ENCODE results near the gene PRSS12.

Gene PRSS12

GRCh38 chr4:118346495-118346894 is 6.3 kb downstream of the PRSS12 start:
- Histone ChIP-seq H3K36me3 (ENCODE audit: insufficient read depth, insufficient read length, low read length) (no peaks in the 10 kb centered on the region), H3K9ac (ENCODE audit: insufficient read length, low read depth) (no peak overlapping the region), H3K4me1 (ENCODE audit: insufficient read depth, insufficient read length) (no peaks in the 10 kb centered on the region), H3K27me3 (ENCODE audit: insufficient read depth, insufficient read length) (peaks cover 7% of the 10 kb centered on the region), H3K4me3 (ENCODE audit: insufficient read length, low read depth) (no peak overlapping the region), H3K9me3 (ENCODE audit: insufficient read depth, low read length) (no peaks in the 10 kb centered on the region)
- TF ChIP-seq ZNF274 (IDR thresholded peaks at IDR 0.05; ENCODE audit: low read depth, low read length) (no peak), SUZ12 (IDR thresholded peaks at IDR 0.05; ENCODE audit: extremely low read depth, insufficient read depth, insufficient read length) (no peak), YY1 (IDR thresholded peaks at IDR 0.05; ENCODE audit: insufficient read depth, insufficient read length) (no peak)
- DNase-seq (ENCODE audit: low read depth, low spot score), result no peak

- TF ChIP-seq YY1 (IDR thresholded peaks at IDR 0.05; ENCODE audit: insufficient read depth, insufficient read length) (no peak), ZNF274 (IDR thresholded peaks at IDR 0.05; ENCODE audit: low read depth, low read length) (no peak), SUZ12 (IDR thresholded peaks at IDR 0.05; ENCODE audit: extremely low read depth, insufficient read depth, insufficient read length) (no peak)
- H3K4me1 ChIP-seq (ENCODE audit: insufficient read depth, insufficient read length), result no peaks in the 10 kb centered on the region
- no peak overlapping the region for H3K4me3 ChIP-seq (ENCODE audit: insufficient read length, low read depth)
- H3K9me3 ChIP-seq (ENCODE audit: insufficient read depth, low read length), result no peaks in the 10 kb centered on the region
- DNase-seq (ENCODE audit: low read depth, low spot score), result no peak
- no peak overlapping the region for H3K9ac ChIP-seq (ENCODE audit: insufficient read length, low read depth)
- H3K27me3 ChIP-seq (ENCODE audit: insufficient read depth, insufficient read length), result no peaks in the 10 kb centered on the region
- H3K36me3 ChIP-seq (ENCODE audit: insufficient read depth, insufficient read length, low read length), result no peaks in the 10 kb centered on the region
Observed at GRCh38 chr4:118345813-118346212, 7.0 kb downstream of the PRSS12 start.

GRCh38 chr4:118344801-118345200 is 8.0 kb downstream of the PRSS12 start:
- DNase-seq (ENCODE audit: low read depth, low spot score), result no peak
- Histone ChIP-seq H3K27me3 (ENCODE audit: insufficient read depth, insufficient read length) (no peaks in the 10 kb centered on the region), H3K9me3 (ENCODE audit: insufficient read depth, low read length) (no peaks in the 10 kb centered on the region), H3K36me3 (ENCODE audit: insufficient read depth, insufficient read length, low read length) (no peaks in the 10 kb centered on the region), H3K9ac (ENCODE audit: insufficient read length, low read depth) (no peak overlapping the region), H3K4me3 (ENCODE audit: insufficient read length, low read depth) (no peak overlapping the region), H3K4me1 (ENCODE audit: insufficient read depth, insufficient read length) (no peaks in the 10 kb centered on the region)
- no peak for TF ChIP-seq SUZ12 (IDR thresholded peaks at IDR 0.05; ENCODE audit: extremely low read depth, insufficient read depth, insufficient read length)
- no peak for TF ChIP-seq YY1 (IDR thresholded peaks at IDR 0.05; ENCODE audit: insufficient read depth, insufficient read length)
- no peak for TF ChIP-seq ZNF274 (IDR thresholded peaks at IDR 0.05; ENCODE audit: low read depth, low read length)

- H3K27me3 ChIP-seq (ENCODE audit: insufficient read depth, insufficient read length), result no peaks in the 10 kb centered on the region
- no peaks in the 10 kb centered on the region for H3K36me3 ChIP-seq (ENCODE audit: insufficient read depth, insufficient read length, low read length)
- DNase-seq (ENCODE audit: low read depth, low spot score), result no peak
- no peaks in the 10 kb centered on the region for H3K4me1 ChIP-seq (ENCODE audit: insufficient read depth, insufficient read length)
- no peak overlapping the region for H3K9ac ChIP-seq (ENCODE audit: insufficient read length, low read depth)
- no peak for TF ChIP-seq SUZ12 (IDR thresholded peaks at IDR 0.05; ENCODE audit: extremely low read depth, insufficient read depth, insufficient read length)
- TF ChIP-seq YY1 (IDR thresholded peaks at IDR 0.05; ENCODE audit: insufficient read depth, insufficient read length), result no peak
- no peak for TF ChIP-seq ZNF274 (IDR thresholded peaks at IDR 0.05; ENCODE audit: low read depth, low read length)
- no peak overlapping the region for H3K4me3 ChIP-seq (ENCODE audit: insufficient read length, low read depth)
- H3K9me3 ChIP-seq (ENCODE audit: insufficient read depth, low read length), result no peaks in the 10 kb centered on the region
Observed at GRCh38 chr4:118343501-118343900, 9.3 kb downstream of the PRSS12 start.

DNA sequence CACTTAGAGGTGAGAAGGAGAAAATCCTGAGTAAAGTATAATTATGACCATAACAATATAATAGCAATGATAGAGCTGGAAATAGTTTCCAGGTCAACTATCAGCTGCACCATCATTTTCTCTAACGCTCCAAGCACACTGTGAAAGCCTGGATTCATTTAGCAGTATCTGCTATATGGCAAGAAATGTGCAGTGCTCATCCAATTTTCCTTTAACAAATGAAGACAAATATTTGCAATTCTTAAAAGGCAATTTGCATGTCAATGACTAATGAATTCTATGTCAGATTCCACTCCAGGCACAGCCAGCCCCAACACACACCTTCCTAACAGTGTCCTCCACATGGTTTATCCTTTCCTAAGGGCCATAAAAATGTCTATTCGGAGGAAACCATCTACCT is 12.7 kb downstream of the PRSS12 start:
- H3K4me3 ChIP-seq (ENCODE audit: insufficient read length, low read depth), result no peak overlapping the region
- TF ChIP-seq ZNF274 (IDR thresholded peaks at IDR 0.05; ENCODE audit: low read depth, low read length) (no peak), YY1 (IDR thresholded peaks at IDR 0.05; ENCODE audit: insufficient read depth, insufficient read length) (no peak), SUZ12 (IDR thresholded peaks at IDR 0.05; ENCODE audit: extremely low read depth, insufficient read depth, insufficient read length) (no peak)
- no peaks in the 10 kb centered on the region for H3K36me3 ChIP-seq (ENCODE audit: insufficient read depth, insufficient read length, low read length)
- no peaks in the 10 kb centered on the region for H3K27me3 ChIP-seq (ENCODE audit: insufficient read depth, insufficient read length)
- DNase-seq (ENCODE audit: low read depth, low spot score), result no peak
- H3K9ac ChIP-seq (ENCODE audit: insufficient read length, low read depth), result no peak overlapping the region
- no peaks in the 10 kb centered on the region for H3K9me3 ChIP-seq (ENCODE audit: insufficient read depth, low read length)
- no peaks in the 10 kb centered on the region for H3K4me1 ChIP-seq (ENCODE audit: insufficient read depth, insufficient read length)

DNA sequence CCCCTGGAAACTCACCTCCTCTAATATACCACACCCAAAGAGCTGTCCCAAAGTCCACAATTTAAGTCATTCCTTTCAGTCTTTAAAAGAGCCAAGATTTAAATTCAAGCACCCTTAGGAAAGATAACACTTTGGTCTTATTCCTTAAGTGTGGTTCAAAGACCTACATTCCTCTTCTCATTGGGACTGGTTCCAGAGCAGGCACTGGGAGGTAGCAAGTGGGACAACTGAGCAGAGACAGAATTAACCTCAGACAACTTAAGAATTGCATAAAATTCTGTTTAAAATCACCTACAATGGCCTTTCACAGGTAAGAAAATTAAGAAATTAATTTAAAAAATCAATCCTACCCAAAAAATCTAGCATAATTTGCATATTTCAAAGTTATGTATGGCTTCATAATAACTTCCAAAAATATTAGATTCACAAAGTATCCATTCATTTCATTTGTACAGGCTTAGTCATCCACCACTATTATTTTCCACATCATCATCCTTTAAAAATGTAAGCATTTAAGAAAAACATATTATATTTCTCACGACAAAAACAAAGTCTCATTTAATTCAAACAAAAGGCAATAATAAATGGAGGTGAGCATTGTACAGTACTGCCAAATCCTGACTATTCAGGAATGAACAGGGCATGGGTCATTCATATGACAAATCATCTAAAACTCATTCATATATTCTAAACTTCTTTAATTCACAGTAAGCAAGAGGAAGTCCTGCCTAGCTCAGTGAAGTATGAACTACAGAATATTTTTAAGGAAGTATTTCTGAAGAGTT is 13.6 kb downstream of the PRSS12 start:
- DNase-seq (ENCODE audit: low read depth, low spot score), result no peak
- Histone ChIP-seq H3K9ac (ENCODE audit: insufficient read length, low read depth) (no peak overlapping the region), H3K9me3 (ENCODE audit: insufficient read depth, low read length) (no peaks in the 10 kb centered on the region), H3K36me3 (ENCODE audit: insufficient read depth, insufficient read length, low read length) (no peaks in the 10 kb centered on the region), H3K4me3 (ENCODE audit: insufficient read length, low read depth) (no peak overlapping the region), H3K4me1 (ENCODE audit: insufficient read depth, insufficient read length) (no peaks in the 10 kb centered on the region), H3K27me3 (ENCODE audit: insufficient read depth, insufficient read length) (no peaks in the 10 kb centered on the region)
- TF ChIP-seq YY1 (IDR thresholded peaks at IDR 0.05; ENCODE audit: insufficient read depth, insufficient read length) (no peak), ZNF274 (IDR thresholded peaks at IDR 0.05; ENCODE audit: low read depth, low read length) (no peak), SUZ12 (IDR thresholded peaks at IDR 0.05; ENCODE audit: extremely low read depth, insufficient read depth, insufficient read length) (no peak)

DNA sequence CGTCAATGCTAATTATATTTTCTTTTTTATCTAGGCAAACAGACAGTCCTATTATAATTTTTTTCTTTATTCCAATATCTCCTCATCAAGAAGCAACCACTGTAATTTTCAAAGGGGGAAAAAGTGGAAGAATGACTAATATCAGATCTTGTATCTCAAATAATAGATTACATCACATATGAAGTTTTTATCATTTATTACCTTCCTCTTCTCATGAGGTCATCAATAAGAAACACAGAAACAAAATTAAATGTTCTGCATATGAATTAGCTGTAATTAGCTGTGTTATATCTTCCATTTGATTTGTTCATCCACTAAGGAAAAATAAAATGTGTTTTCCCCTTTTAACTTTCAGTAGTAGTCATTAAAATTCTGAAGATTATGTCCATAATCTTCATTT is 14.3 kb downstream of the PRSS12 start:
- no peaks in the 10 kb centered on the region for H3K9me3 ChIP-seq (ENCODE audit: insufficient read depth, low read length)
- no peak overlapping the region for H3K4me3 ChIP-seq (ENCODE audit: insufficient read length, low read depth)
- no peaks in the 10 kb centered on the region for H3K27me3 ChIP-seq (ENCODE audit: insufficient read depth, insufficient read length)
- no peak for TF ChIP-seq ZNF274 (IDR thresholded peaks at IDR 0.05; ENCODE audit: low read depth, low read length)
- no peak for TF ChIP-seq SUZ12 (IDR thresholded peaks at IDR 0.05; ENCODE audit: extremely low read depth, insufficient read depth, insufficient read length)
- no peak for TF ChIP-seq YY1 (IDR thresholded peaks at IDR 0.05; ENCODE audit: insufficient read depth, insufficient read length)
- no peak for DNase-seq (ENCODE audit: low read depth, low spot score)
- no peak overlapping the region for H3K9ac ChIP-seq (ENCODE audit: insufficient read length, low read depth)
- H3K36me3 ChIP-seq (ENCODE audit: insufficient read depth, insufficient read length, low read length), result no peaks in the 10 kb centered on the region
- H3K4me1 ChIP-seq (ENCODE audit: insufficient read depth, insufficient read length), result no peaks in the 10 kb centered on the region
